ENCODE data around the gene ENPP1.

DNA sequence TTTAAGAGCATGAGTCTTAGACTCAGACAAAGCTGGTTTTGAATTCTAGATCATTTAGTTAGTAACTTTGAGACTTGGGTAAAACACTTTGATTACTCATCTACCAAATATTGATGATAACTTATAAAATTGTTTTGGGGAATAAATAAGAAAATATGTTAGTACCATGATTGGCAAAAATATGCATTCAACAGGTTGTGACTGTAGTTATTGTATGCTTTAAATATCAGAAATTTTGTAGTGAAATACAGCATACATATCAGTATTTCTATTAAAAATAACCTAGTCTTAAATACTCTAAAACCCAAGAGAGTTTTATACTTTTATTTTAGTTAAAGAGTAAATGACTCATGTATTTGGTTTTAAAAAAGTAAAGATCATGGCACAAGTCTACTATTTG lies 68.7 kb downstream of the ENPP1 start:
- TF ChIP-seq POLR2AphosphoS5 (IDR thresholded peaks at IDR 0.05; ENCODE audit: insufficient read depth in 1 of 2, low read depth in 1 of 2) (no peak), POLR2A (IDR thresholded peaks at IDR 0.05) (no peak)
- TF ChIP-seq, protein P1, sequence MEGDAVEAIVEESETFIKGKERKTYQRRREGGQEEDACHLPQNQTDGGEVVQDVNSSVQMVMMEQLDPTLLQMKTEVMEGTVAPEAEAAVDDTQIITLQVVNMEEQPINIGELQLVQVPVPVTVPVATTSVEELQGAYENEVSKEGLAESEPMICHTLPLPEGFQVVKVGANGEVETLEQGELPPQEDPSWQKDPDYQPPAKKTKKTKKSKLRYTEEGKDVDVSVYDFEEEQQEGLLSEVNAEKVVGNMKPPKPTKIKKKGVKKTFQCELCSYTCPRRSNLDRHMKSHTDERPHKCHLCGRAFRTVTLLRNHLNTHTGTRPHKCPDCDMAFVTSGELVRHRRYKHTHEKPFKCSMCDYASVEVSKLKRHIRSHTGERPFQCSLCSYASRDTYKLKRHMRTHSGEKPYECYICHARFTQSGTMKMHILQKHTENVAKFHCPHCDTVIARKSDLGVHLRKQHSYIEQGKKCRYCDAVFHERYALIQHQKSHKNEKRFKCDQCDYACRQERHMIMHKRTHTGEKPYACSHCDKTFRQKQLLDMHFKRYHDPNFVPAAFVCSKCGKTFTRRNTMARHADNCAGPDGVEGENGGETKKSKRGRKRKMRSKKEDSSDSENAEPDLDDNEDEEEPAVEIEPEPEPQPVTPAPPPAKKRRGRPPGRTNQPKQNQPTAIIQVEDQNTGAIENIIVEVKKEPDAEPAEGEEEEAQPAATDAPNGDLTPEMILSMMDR (IDR thresholded peaks at IDR 0.05) = no peak

Data from vagina (tissue), 2 donors.